ENCODE results near the gene HIVEP1.

DNA sequence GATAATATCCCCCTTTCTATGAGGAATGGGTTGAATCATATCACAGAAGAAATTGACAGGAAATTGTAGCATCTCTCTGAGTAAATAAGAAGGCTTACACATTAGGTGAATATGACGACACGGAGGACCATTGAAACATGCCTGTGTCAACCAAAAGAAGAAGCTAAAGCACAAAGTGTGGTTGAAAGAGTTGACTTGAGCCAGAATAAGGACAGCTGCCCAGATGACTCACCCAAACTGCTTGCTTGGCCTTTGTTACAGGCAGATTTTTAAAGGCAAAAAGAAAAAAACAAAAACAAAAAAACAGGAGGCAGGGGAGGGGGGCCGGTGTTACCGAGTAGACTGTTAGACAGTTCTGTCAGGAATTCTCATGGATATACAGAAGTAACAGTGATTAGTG is 148.2 kb downstream of the HIVEP1 start:
- TF ChIP-seq ZFP3 (CRISPR knock-in tag; IDR thresholded peaks at IDR 0.05) (no peak), ISL1 (CRISPR knock-in tag; IDR thresholded peaks at IDR 0.05) (no peak), ZC3H10 (CRISPR knock-in tag; IDR thresholded peaks at IDR 0.05) (no peak), ZNF8 (CRISPR knock-in tag; IDR thresholded peaks at IDR 0.05) (no peak), ESRRG (CRISPR knock-in tag; IDR thresholded peaks at IDR 0.05) (no peak), BACH2 (CRISPR knock-in tag; IDR thresholded peaks at IDR 0.05; ENCODE audit: borderline replicate concordance) (no peak), ARNTL (CRISPR knock-in tag; IDR thresholded peaks at IDR 0.05; ENCODE audit: borderline replicate concordance, low read depth) (no peak), ZFP30 (CRISPR knock-in tag; IDR thresholded peaks at IDR 0.05) (no peak), CSDC2 (CRISPR knock-in tag; IDR thresholded peaks at IDR 0.05) (no peak)
- TF ChIP-seq, protein P1, sequence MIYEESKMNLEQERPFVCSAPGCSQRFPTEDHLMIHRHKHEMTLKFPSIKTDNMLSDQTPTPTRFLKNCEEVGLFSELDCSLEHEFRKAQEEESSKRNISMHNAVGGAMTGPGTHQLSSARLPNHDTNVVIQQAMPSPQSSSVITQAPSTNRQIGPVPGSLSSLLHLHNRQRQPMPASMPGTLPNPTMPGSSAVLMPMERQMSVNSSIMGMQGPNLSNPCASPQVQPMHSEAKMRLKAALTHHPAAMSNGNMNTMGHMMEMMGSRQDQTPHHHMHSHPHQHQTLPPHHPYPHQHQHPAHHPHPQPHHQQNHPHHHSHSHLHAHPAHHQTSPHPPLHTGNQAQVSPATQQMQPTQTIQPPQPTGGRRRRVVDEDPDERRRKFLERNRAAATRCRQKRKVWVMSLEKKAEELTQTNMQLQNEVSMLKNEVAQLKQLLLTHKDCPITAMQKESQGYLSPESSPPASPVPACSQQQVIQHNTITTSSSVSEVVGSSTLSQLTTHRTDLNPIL (CRISPR knock-in tag; IDR thresholded peaks at IDR 0.05; ENCODE audit: low read depth): no peak
- TF ChIP-seq, protein P2, sequence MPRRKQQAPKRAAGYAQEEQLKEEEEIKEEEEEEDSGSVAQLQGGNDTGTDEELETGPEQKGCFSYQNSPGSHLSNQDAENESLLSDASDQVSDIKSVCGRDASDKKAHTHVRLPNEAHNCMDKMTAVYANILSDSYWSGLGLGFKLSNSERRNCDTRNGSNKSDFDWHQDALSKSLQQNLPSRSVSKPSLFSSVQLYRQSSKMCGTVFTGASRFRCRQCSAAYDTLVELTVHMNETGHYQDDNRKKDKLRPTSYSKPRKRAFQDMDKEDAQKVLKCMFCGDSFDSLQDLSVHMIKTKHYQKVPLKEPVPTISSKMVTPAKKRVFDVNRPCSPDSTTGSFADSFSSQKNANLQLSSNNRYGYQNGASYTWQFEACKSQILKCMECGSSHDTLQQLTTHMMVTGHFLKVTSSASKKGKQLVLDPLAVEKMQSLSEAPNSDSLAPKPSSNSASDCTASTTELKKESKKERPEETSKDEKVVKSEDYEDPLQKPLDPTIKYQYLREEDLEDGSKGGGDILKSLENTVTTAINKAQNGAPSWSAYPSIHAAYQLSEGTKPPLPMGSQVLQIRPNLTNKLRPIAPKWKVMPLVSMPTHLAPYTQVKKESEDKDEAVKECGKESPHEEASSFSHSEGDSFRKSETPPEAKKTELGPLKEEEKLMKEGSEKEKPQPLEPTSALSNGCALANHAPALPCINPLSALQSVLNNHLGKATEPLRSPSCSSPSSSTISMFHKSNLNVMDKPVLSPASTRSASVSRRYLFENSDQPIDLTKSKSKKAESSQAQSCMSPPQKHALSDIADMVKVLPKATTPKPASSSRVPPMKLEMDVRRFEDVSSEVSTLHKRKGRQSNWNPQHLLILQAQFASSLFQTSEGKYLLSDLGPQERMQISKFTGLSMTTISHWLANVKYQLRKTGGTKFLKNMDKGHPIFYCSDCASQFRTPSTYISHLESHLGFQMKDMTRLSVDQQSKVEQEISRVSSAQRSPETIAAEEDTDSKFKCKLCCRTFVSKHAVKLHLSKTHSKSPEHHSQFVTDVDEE (CRISPR knock-in tag; IDR thresholded peaks at IDR 0.05): no peak
